Measurements from ENCODE around the gene CNR1.

CNR1 gene

DNA sequence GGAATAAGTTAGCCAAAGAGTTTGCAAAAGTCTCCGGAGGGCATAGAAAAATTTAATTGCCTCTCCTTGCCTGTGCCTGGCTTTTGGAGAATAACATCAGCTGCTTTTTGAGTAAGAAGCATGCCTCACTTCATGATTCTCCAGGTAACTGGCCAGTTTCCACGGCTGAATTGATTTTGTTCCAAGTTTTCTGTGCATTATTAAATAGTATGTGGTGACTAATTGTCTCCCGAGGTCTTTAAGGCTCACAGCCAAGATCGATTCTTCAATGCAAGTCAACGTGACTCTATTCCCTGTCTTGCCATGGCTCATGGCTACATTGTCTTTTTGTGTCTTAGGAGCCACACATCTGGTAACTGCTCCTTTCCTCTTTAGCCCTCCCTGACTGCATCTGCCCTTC, 54.2 kb downstream of the CNR1 start:
- Histone ChIP-seq H3K4me2 (ENCODE audit: low read length) (no peak overlapping the region), H3K36me3 (ENCODE audit: insufficient read depth, low read length) (no peaks in the 10 kb centered on the region), H3K4me3 (ENCODE audit: low read length) (no peak overlapping the region), H3K9me3 (replicated peaks; ENCODE audit: low read length) (no peaks in the 10 kb centered on the region), H3K27me3 (ENCODE audit: control insufficient read depth, insufficient read depth, low read length) (peaks cover 23% of the 10 kb centered on the region), H3K4me1 (ENCODE audit: control insufficient read depth, insufficient read depth, low read length) (no peaks in the 10 kb centered on the region), H3K9ac (ENCODE audit: low read depth, low read length) (no peak overlapping the region)

DNA sequence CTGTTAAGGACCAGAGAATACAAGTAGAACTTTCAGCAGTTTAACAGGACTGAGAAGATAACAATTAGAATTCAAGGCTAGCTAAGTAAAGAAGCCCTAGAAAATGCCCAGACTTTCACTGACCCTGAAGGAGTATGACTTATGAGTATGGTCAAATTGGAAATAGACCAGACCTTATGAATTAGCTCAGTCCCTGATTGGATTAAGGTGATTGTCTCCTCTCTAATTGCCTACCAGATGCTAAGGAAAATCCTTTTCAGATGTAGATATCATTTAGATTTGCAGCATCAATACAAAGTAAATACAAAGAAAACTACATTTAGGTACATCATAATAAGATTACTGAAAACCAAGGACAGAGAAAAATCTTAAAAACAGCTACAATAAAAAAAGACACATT, 58.9 kb downstream of the CNR1 start:
- no peak overlapping the region for H3K4me3 ChIP-seq (ENCODE audit: low read length)
- no peak overlapping the region for H3K4me2 ChIP-seq (ENCODE audit: low read length)
- no peaks in the 10 kb centered on the region for H3K36me3 ChIP-seq (ENCODE audit: insufficient read depth, low read length)
- no peaks in the 10 kb centered on the region for H3K4me1 ChIP-seq (ENCODE audit: control insufficient read depth, insufficient read depth, low read length)
- no peak overlapping the region for H3K9ac ChIP-seq (ENCODE audit: low read depth, low read length)
- no peaks in the 10 kb centered on the region for H3K9me3 ChIP-seq (replicated peaks; ENCODE audit: low read length)
- peaks cover 13% of the 10 kb centered on the region for H3K27me3 ChIP-seq (ENCODE audit: control insufficient read depth, insufficient read depth, low read length)

DNA sequence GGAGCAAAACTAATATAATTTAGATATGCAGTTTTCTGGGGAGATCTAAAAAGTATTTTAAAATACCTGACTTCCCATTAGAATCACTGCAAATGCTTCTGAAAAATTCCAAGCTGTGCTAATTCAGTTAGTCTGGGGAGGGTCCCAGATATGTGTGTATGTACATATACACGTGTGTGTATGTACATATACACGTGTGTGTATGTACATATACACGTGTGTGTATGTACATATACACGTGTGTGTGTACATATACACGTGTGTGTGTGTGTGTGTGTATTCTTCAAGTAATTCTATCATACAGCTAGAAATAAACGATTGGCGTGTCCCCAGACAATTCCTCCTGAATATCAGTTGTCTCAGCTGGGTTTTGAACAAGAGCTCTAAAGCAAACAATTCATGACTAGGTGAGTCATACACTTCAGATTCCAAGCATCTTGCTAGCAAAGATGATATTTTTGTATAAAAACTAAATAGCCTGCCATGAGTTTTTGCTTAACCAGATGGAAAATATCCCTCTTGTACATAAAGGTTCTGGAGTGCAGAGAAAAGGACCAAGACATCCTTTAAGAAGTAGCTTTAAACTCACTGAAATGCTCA, 60.3 kb downstream of the CNR1 start:
- H3K27me3 ChIP-seq (ENCODE audit: control insufficient read depth, insufficient read depth, low read length) = peaks cover 8% of the 10 kb centered on the region
- no peaks in the 10 kb centered on the region for H3K4me1 ChIP-seq (ENCODE audit: control insufficient read depth, insufficient read depth, low read length)
- H3K4me2 ChIP-seq (ENCODE audit: low read length) = no peak overlapping the region
- no peak overlapping the region for H3K4me3 ChIP-seq (ENCODE audit: low read length)
- H3K36me3 ChIP-seq (ENCODE audit: insufficient read depth, low read length) = no peaks in the 10 kb centered on the region
- no peak overlapping the region for H3K9ac ChIP-seq (ENCODE audit: low read depth, low read length)
- no peaks in the 10 kb centered on the region for H3K9me3 ChIP-seq (replicated peaks; ENCODE audit: low read length)

Data from skeletal muscle satellite cell (primary cell).